HG02678 (cell line): ENCODE results near the gene KRTAP4-11.
"Not testable (repeated sequence)": the region's sequence is repeated elsewhere in the genome, so short reads cannot be mapped to it uniquely, and the experiment has no call there.

Source experiments
- ATAC-seq: cut with Tn5 transposase; IDR thresholded peaks from one replicate; pipeline ENCODE4 v1.9.1; 2021; ENCODE audit warnings: mild to moderate bottlenecking, moderate library complexity; ENCODE audit not compliant: unreplicated experiment

KRTAP4-11 gene

GRCh38 chr17:41117846-41118386 is at the start of gene KRTAP4-11:
Gene KRTAP4-11, minus strand, starts transcription at chr17:41118373. Its CDS starts 58 bp downstream, at chr17:41118315.
- not testable (repeated sequence) for ATAC-seq

- ATAC-seq, result no peak
These were observed 49.4 kb upstream of the KRTAP4-11 start for GRCh38 chr17:41167561-41167960.

GRCh38 chr17:41163828-41164227 is 45.7 kb upstream of the KRTAP4-11 start:
- ATAC-seq, result no peak

GRCh38 chr17:41160648-41161047 is 42.5 kb upstream of the KRTAP4-11 start, which contains the start of gene KRTAP4-4:
Gene KRTAP4-4, minus strand, starts transcription at chr17:41160748. Its CDS starts 57 bp downstream, at chr17:41160691.
- no peak for ATAC-seq

- ATAC-seq, result not testable (repeated sequence)
These were observed 42.0 kb upstream of the KRTAP4-11 start for GRCh38 chr17:41160190-41160589.

- no peak for ATAC-seq
These were observed 35.7 kb upstream of the KRTAP4-11 start for GRCh38 chr17:41153856-41154255.

GRCh38 chr17:41151525-41151924 is 33.4 kb upstream of the KRTAP4-11 start:
- ATAC-seq, result no peak

- no peak for ATAC-seq
These were observed 31.9 kb upstream of the KRTAP4-11 start for GRCh38 chr17:41150026-41150425.

- no peak for ATAC-seq
These were observed 31.4 kb upstream of the KRTAP4-11 start, which contains the start of gene KRTAP4-5 for GRCh38 chr17:41149652-41149985. Gene KRTAP4-5, minus strand, starts transcription at chr17:41149825. Its CDS starts 58 bp downstream, at chr17:41149767.

- ATAC-seq, result not testable (repeated sequence)
These were observed 30.9 kb upstream of the KRTAP4-11 start for GRCh38 chr17:41148971-41149651.

GRCh38 chr17:41147531-41148204 is 29.5 kb upstream of the KRTAP4-11 start:
- no peak for ATAC-seq

GRCh38 chr17:41145261-41145660 is 27.1 kb upstream of the KRTAP4-11 start:
- ATAC-seq, result no peak

- no peak for ATAC-seq
These were observed 26.7 kb upstream of the KRTAP4-11 start for GRCh38 chr17:41144846-41145245.

- no peak for ATAC-seq
These were observed 23.2 kb upstream of the KRTAP4-11 start for GRCh38 chr17:41141361-41141760.

GRCh38 chr17:41140360-41141131 is 22.4 kb upstream of the KRTAP4-11 start, which contains the start of gene KRTAP4-6:
Gene KRTAP4-6, minus strand, starts transcription at chr17:41140544. Its CDS starts 57 bp downstream, at chr17:41140487.
- ATAC-seq, result no peak

- not testable (repeated sequence) for ATAC-seq
These were observed 21.7 kb upstream of the KRTAP4-11 start for GRCh38 chr17:41139865-41140264.

GRCh38 chr17:41133880-41134735 is 15.9 kb upstream of the KRTAP4-11 start:
- ATAC-seq, result no peak

- ATAC-seq, result no peak
These were observed 13.8 kb upstream of the KRTAP4-11 start for GRCh38 chr17:41131979-41132378.

- no peak for ATAC-seq
These were observed 9.2 kb upstream of the KRTAP4-11 start for GRCh38 chr17:41127371-41127770.

- ATAC-seq, result no peak
These were observed 8.2 kb upstream of the KRTAP4-11 start for GRCh38 chr17:41126412-41126811.
